HG02571 (cell line): ENCODE measurements around the gene KSR2.

Source experiments
- ATAC-seq: cut with Tn5 transposase; IDR thresholded peaks from one replicate; pipeline ENCODE4 v1.9.1; 2021; ENCODE audit warnings: mild to moderate bottlenecking, moderate library complexity; ENCODE audit not compliant: unreplicated experiment

Gene KSR2

GRCh38 chr12:117702741-117703140, 266.0 kb downstream of the KSR2 start:
- no peak for ATAC-seq

GRCh38 chr12:117699575-117699974, 269.2 kb downstream of the KSR2 start:
- ATAC-seq, result no peak

GRCh38 chr12:117699118-117699517, 269.7 kb downstream of the KSR2 start:
- no peak for ATAC-seq

- no peak for ATAC-seq
Observed at GRCh38 chr12:117695956-117696355, 272.8 kb downstream of the KSR2 start.

GRCh38 chr12:117692512-117692911, 276.3 kb downstream of the KSR2 start:
- ATAC-seq, result no peak

- ATAC-seq, result no peak
Observed at GRCh38 chr12:117689857-117690256, 278.9 kb downstream of the KSR2 start.

- no peak for ATAC-seq
Observed at GRCh38 chr12:117688446-117688845, 280.3 kb downstream of the KSR2 start.

- no peak for ATAC-seq
Observed at GRCh38 chr12:117686911-117687377, 281.8 kb downstream of the KSR2 start.

- ATAC-seq, result no peak
Observed at GRCh38 chr12:117686210-117686609, 282.6 kb downstream of the KSR2 start.

GRCh38 chr12:117685110-117685926, 283.5 kb downstream of the KSR2 start:
- no peak for ATAC-seq

- no peak for ATAC-seq
Observed at GRCh38 chr12:117684471-117684870, 284.3 kb downstream of the KSR2 start.

GRCh38 chr12:117680312-117680711, 288.5 kb downstream of the KSR2 start:
- no peak for ATAC-seq

- ATAC-seq, result no peak
Observed at GRCh38 chr12:117679776-117680175, 289.0 kb downstream of the KSR2 start.

- ATAC-seq, result no peak
Observed at GRCh38 chr12:117674763-117675162, 294.0 kb downstream of the KSR2 start.

- ATAC-seq, result no peak
Observed at GRCh38 chr12:117674313-117674712, 294.5 kb downstream of the KSR2 start.

GRCh38 chr12:117671734-117672133, 297.1 kb downstream of the KSR2 start:
- ATAC-seq, result no peak

GRCh38 chr12:117664169-117664568, 304.6 kb downstream of the KSR2 start:
- no peak for ATAC-seq

GRCh38 chr12:117662620-117663395, 306.0 kb downstream of the KSR2 start:
- no peak for ATAC-seq

GRCh38 chr12:117662220-117662619, 306.6 kb downstream of the KSR2 start:
- ATAC-seq, result no peak

GRCh38 chr12:117661471-117661870, 307.3 kb downstream of the KSR2 start:
- no peak for ATAC-seq

- no peak for ATAC-seq
Observed at GRCh38 chr12:117660896-117661295, 307.9 kb downstream of the KSR2 start.

GRCh38 chr12:117658226-117658625, 310.6 kb downstream of the KSR2 start:
- no peak for ATAC-seq
